Epithelial cell of proximal tubule (primary cell): ENCODE measurements around the gene PRRC2C. TPM values are rescaled to one million over a fixed set of nuclear protein-coding genes. Genes with fewer than 3 reads are reported as not detected.

Source experiments
- DNase-seq: peaks from one replicate; pipeline ENCODE4 v3.0.0-alpha.2; 2011; ENCODE audit warnings: low read depth
- H3K4me3 ChIP-seq: 2 replicates; pipeline ENCODE4 v1.5.1; 2011; ENCODE audit warnings: low read depth, mild to moderate bottlenecking, low read length
- total RNA-seq: library from RNA; depleted of rRNA; stranded (reverse); fragments of >200 nt; gene quantifications from 2 replicates; pipeline ENCODE4 v1.2.3, GENCODE V29; 2015
- TF ChIP-seq, protein P1 (sequence below): conservative IDR thresholded peaks from 2 replicates; pipeline ENCODE4 v1.5.1; 2012; ENCODE audit warnings: low read depth, mild to moderate bottlenecking, low read length

The PRRC2C gene
- total RNA-seq, 1 donor from 2014 or later = 53.0 TPM

DNA sequence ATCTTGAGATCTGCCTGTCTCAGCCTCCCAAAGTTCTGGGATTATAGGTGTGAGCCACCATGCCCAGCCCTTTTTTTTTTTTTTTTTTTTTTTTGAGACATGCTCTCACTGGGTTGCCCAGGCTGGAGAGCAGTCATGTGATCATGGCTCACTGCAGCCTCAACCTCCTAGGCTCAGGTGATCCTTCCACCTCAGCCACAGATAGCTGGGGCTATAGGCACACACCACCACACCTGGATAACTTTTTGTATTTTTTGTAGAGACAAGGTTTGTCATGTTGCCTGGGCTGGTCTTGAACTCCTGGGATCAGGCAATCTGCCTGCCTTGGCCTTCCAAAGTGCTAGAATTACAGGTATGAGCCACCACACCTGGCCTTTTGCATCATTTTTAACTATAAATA lies 17.7 kb upstream of the PRRC2C start:
- no peak for DNase-seq
- TF ChIP-seq, protein P1, sequence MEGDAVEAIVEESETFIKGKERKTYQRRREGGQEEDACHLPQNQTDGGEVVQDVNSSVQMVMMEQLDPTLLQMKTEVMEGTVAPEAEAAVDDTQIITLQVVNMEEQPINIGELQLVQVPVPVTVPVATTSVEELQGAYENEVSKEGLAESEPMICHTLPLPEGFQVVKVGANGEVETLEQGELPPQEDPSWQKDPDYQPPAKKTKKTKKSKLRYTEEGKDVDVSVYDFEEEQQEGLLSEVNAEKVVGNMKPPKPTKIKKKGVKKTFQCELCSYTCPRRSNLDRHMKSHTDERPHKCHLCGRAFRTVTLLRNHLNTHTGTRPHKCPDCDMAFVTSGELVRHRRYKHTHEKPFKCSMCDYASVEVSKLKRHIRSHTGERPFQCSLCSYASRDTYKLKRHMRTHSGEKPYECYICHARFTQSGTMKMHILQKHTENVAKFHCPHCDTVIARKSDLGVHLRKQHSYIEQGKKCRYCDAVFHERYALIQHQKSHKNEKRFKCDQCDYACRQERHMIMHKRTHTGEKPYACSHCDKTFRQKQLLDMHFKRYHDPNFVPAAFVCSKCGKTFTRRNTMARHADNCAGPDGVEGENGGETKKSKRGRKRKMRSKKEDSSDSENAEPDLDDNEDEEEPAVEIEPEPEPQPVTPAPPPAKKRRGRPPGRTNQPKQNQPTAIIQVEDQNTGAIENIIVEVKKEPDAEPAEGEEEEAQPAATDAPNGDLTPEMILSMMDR = no peak
- H3K4me3 ChIP-seq = no peak overlapping the region

DNA sequence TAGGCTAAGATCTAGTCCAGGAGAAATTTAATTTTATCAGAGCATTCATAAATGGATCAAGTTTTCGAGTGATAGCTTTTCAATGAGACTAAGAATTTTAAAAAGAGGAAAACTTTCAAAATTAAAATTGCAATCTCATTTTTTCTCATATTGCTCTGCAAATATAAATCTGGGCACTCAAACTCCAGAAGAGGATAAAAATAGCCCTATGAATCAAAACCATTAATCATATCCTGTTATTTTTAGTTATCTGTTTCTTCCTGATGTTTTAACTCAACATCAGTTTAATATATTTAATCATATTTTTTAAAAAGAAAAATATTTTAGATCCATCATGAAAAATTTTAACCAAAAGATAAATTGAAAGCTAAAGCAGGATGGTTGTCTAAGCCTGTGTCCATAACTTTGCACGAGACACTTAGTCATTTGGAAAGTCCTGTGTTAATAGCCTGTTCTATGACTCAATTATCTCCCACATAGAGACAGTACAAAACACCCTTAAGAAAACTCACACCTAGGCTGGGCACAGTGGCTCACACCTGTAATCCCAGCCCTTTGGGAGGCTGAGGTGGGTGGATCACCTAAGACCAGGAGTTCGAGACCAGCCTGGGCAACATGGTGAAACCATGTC lies 17.1 kb upstream of the PRRC2C start:
- no peak overlapping the region for H3K4me3 ChIP-seq
- peak; percentile 65 for DNase-seq
- TF ChIP-seq, protein P1 = no peak

DNA sequence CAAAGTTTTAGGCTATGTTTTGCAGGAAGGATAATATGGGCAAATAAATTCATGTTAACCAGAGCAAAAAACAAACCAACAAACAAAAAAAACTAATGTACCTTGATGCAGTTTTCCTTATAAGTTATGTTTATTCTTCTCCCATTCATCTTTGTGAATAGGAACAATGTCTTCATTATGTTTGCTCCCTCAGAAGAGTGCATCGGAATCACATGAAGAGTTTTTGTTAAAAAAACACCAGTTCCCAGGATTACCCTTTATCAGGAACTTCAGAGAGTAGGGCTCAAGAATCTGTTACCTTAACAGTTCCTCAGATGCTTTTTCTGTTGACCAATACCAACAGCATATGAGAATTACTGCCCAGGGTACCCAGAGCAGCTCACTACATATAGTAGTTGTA lies 14.6 kb upstream of the PRRC2C start:
- TF ChIP-seq, protein P1 = no peak
- no peak for DNase-seq
- H3K4me3 ChIP-seq = no peak overlapping the region

DNA sequence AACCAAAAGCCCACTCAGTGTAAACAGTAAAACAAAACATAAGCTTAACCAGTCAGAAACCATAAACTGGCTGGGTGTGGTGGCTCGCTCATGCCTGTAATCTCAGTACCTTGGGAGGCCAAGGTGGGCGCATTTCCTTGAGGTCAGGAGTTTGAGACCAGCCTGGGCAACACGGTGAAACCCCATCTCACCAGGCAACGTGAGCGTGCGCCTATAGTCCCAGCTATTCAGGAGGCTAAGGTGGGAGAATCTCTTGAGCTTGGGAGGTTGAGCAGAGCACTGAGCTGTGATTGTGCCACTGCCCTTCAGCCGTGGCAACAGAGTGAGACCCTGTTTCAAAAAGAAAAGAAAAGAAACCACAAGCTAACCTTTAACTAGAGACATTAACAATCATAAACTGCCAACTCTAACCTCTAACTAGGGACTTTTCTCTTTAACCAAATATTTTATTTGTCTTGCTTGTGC lies 13.1 kb upstream of the PRRC2C start:
- TF ChIP-seq, protein P1 = no peak
- no peak overlapping the region for H3K4me3 ChIP-seq
- DNase-seq = peak; percentile 71

DNA sequence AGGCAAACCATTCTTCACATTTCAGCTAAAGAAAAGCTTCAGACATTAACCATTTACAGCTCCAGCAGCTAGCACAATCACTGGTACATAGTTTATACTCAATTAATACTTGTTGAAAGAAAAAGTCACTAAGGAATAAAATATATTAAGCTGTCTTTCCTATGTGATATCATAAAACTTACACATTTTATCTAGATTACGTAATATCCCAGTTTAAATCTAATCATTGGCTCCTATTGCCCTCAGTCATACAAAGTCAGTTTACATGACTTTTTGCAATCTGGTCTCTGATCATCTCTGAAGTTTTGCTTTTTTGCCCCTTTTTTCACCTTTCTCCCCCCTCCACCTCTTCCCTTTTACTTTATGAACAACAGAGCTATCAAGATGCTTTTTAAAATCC lies 8.5 kb upstream of the PRRC2C start:
- no peak overlapping the region for H3K4me3 ChIP-seq
- DNase-seq = no peak
- TF ChIP-seq, protein P1 = no peak

DNA sequence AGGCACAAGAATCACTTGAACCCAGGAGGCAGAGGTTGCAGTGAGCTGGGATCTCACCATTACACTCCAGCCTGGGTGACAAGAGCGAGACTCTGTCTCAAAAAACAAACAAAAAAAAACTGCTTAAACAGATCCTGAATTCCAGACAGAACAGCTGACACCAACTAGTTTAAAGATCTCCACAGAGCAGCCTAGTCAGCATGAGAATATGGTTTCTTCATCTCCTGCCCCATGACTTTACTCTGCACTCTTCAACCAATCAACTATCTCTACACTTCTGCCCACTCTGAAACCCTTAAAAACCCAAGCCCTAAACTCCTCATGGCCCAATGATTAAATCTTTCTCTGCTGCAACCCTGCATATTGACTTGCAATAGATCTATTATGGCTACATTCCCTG lies 7.5 kb upstream of the PRRC2C start:
- no peak for DNase-seq
- TF ChIP-seq, protein P1 = no peak
- no peak overlapping the region for H3K4me3 ChIP-seq

DNA sequence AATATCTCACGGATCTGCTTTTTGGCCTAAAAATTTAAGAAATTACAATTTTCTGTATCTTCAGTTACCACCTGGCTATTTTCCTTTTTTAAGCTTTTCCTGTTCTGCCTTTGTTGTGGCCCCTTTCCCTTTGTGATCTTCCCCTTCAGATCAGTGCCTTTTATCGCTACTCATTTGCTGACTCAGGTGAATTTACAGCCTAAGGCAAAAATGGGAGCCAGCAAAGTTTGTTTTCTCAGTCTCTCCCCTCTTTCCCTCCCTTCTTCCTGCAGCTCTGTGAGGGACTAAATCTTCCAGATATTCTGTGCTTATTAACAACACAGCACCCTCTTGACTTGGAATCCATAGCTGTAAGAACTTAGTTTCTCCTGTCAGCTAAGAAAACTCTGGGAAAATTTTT lies 5.3 kb upstream of the PRRC2C start:
- no peak overlapping the region for H3K4me3 ChIP-seq
- TF ChIP-seq, protein P1 = no peak
- DNase-seq = no peak
